ENCODE measurements around the gene IRAK1BP1.
"Not testable (repeated sequence)": the region's sequence is repeated elsewhere in the genome, so short reads cannot be mapped to it uniquely, and the experiment has no call there.

IRAK1BP1 gene

DNA sequence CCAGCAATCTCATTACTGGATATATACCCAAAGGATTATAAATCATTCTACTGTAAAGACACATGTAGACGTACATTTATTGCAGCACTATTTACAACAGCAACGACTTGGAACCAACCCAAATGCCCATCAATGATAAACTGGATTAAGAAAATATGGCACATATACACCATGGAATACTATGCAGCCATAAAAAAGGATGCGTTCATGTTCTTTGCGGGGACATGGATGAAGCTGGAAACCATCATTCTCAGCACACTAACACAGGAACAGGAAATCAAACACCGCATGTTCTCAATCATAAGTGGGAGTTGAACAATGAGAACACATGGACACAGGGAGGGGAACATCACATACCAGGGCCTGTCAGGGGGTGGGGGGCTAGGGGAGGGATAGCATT, 22.6 kb downstream of the IRAK1BP1 start:
- H3K9ac ChIP-seq (ENCODE audit: low read depth, low read length); H3K9me3 ChIP-seq (ENCODE audit: insufficient read depth, low read depth, low read length); H3K27me3 ChIP-seq (ENCODE audit: insufficient read depth, low read length); H3K27ac ChIP-seq (ENCODE audit: low read depth, low read length); H3K4me3 ChIP-seq (ENCODE audit: low read length); H3K36me3 ChIP-seq (ENCODE audit: insufficient read depth, low read length); H3K4me1 ChIP-seq (ENCODE audit: insufficient read depth, low read length): not testable (repeated sequence)
- WGBS, result 95% methylated on average over 5 of the region's 5 CpGs

DNA sequence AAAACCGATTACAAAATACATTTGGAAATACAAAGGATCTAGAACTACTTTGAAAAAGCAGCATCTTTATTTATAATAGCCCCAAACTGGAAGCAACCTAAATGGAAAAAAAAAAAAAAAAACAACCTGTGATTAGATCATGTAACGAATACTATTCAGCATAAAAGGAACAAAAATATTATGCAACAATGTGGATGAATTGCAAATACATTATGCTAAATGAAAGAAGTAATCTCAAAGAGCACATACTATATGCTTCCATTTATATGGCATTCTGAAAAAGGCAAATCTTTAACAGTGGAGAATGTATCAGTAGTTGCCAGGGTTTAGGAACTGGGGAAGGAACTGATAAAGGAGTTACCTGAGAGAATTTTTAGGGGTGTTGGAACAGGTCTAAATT, 28.9 kb downstream of the IRAK1BP1 start:
- no peak overlapping the region for H3K4me3 ChIP-seq (ENCODE audit: low read length)
- no peaks in the 10 kb centered on the region for H3K4me1 ChIP-seq (ENCODE audit: insufficient read depth, low read length)
- H3K27me3 ChIP-seq (ENCODE audit: insufficient read depth, low read length), result no peaks in the 10 kb centered on the region
- no peaks in the 10 kb centered on the region for H3K9me3 ChIP-seq (ENCODE audit: insufficient read depth, low read depth, low read length)
- no peak overlapping the region for H3K9ac ChIP-seq (ENCODE audit: low read depth, low read length)
- no peak overlapping the region for H3K27ac ChIP-seq (ENCODE audit: low read depth, low read length)
- WGBS, result 90% methylated on average over 1 of the region's 2 CpGs
- no peaks in the 10 kb centered on the region for H3K36me3 ChIP-seq (ENCODE audit: insufficient read depth, low read length)

DNA sequence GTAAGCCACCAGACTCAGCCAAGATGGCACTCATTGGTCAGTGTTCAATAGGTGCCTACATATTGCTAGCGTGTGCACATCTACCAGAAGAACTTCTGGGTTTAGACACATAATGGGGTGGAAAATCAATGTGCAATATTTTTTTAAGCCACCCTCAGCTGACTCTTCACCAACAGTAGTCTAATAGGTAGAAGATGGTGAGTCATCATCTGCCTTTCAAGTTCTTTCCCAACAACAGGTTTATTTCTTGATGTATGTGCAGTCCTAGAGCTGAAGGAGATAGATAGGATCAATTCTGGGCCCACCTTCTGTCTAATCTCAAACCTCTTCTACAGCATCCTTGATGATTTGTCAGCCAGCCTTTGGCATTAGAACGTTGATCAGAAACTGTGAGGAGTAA, 41.3 kb downstream of the IRAK1BP1 start:
- H3K9ac ChIP-seq (ENCODE audit: low read depth, low read length), result no peak overlapping the region
- H3K27me3 ChIP-seq (ENCODE audit: insufficient read depth, low read length), result peaks cover 23% of the 10 kb centered on the region
- H3K36me3 ChIP-seq (ENCODE audit: insufficient read depth, low read length), result peaks cover 4% of the 10 kb centered on the region; the same call in 1 of the 2 replicates
- no peaks in the 10 kb centered on the region for H3K4me1 ChIP-seq (ENCODE audit: insufficient read depth, low read length)
- H3K27ac ChIP-seq (ENCODE audit: low read depth, low read length), result no peak overlapping the region
- no peaks in the 10 kb centered on the region for H3K9me3 ChIP-seq (ENCODE audit: insufficient read depth, low read depth, low read length)
- 97% methylated on average over 2 of the region's 2 CpGs for WGBS
- H3K4me3 ChIP-seq (ENCODE audit: low read length), result no peak overlapping the region

DNA sequence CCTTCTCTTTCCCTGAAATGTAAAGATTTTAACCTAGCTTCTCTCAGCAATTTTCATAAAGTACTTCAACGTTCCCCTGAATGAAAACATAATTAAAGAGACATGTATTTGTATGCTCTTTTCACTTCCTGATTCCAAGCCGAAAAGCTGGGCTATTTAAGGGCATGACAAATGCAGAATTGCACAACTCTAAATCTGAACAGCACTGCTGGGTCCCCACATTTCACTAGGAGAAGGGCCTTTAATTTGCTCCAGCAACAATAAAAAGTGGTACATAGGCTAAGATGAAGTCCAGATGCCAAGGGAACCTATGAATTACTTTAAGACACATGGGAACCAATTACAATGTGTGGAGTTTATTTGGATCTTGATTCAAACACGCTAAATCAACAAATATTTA, 42.0 kb downstream of the IRAK1BP1 start:
- Histone ChIP-seq H3K9ac (ENCODE audit: low read depth, low read length) (no peak overlapping the region), H3K4me1 (ENCODE audit: insufficient read depth, low read length) (no peaks in the 10 kb centered on the region), H3K27me3 (ENCODE audit: insufficient read depth, low read length) (peaks cover 23% of the 10 kb centered on the region), H3K9me3 (ENCODE audit: insufficient read depth, low read depth, low read length) (no peaks in the 10 kb centered on the region), H3K36me3 (ENCODE audit: insufficient read depth, low read length) (no peaks in the 10 kb centered on the region), H3K27ac (ENCODE audit: low read depth, low read length) (no peak overlapping the region), H3K4me3 (ENCODE audit: low read length) (no peak overlapping the region)
- WGBS, result 89% methylated on average over 1 of the region's 3 CpGs

DNA sequence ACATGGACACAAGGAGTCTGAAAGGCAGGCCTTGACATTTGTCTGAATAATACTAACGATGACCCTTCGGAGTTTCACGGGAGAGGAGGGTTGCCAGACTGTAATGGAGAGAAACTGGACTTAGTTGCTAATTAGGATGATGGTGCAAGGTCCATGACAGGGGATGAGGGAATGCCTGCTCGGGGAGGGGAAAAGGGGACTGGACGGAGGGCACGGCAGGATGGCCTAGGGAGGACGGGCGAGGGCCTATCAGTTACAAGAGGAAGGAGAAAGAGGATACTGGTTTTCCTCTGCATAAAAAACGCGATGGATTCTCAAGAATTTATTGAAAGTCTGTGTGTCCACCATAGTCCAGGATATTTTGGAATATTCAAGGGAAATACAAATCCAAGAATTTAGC, 42.7 kb downstream of the IRAK1BP1 start:
- Histone ChIP-seq H3K27me3 (ENCODE audit: insufficient read depth, low read length) (peaks cover 23% of the 10 kb centered on the region), H3K4me1 (ENCODE audit: insufficient read depth, low read length) (no peaks in the 10 kb centered on the region), H3K36me3 (ENCODE audit: insufficient read depth, low read length) (no peaks in the 10 kb centered on the region), H3K9ac (ENCODE audit: low read depth, low read length) (0 out of 2 replicates have a peak overlapping the region, but pooled peaks have one; percentile 28), H3K9me3 (ENCODE audit: insufficient read depth, low read depth, low read length) (no peaks in the 10 kb centered on the region), H3K27ac (ENCODE audit: low read depth, low read length) (no peak overlapping the region), H3K4me3 (ENCODE audit: low read length) (peak overlapping the region; percentile 66)
- 82% methylated on average over 10 of the region's 10 CpGs for WGBS

DNA sequence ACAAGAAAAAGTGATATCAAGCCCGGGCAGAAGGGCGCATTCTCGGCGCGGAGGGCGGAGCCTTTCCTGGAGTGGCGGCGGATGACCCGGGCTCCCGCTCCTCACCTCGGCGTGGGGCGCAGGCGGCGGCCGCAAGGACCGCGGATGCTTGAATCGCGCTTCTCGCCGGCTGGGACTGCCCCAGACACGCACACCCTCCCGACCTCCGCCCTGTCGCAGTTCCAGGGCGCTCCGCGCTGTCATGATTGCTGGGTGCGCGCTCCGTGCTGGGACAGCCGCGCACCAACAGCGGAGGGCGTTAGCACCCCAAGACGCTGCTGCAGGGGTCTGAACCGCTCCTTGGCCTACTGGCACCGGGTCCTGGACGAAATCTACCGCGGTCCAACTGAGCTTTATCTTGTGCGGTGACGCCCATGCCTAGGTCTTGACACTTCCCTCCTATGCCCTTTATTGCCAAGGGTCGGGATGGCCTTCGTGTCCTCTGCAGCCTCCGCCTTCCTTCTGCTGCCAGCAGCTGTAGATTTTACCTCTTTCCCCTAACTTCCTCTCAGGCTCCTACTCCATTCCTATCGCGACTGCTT, 43.3 kb downstream of the IRAK1BP1 start:
- no peaks in the 10 kb centered on the region for H3K9me3 ChIP-seq (ENCODE audit: insufficient read depth, low read depth, low read length)
- no peak overlapping the region for H3K27ac ChIP-seq (ENCODE audit: low read depth, low read length)
- H3K27me3 ChIP-seq (ENCODE audit: insufficient read depth, low read length), result peaks cover 23% of the 10 kb centered on the region
- H3K9ac ChIP-seq (ENCODE audit: low read depth, low read length), result peak overlapping the region; percentile 28; the same call in 1 of the 2 replicates
- peak overlapping the region; percentile 66 for H3K4me3 ChIP-seq (ENCODE audit: low read length)
- H3K36me3 ChIP-seq (ENCODE audit: insufficient read depth, low read length), result no peaks in the 10 kb centered on the region
- no peaks in the 10 kb centered on the region for H3K4me1 ChIP-seq (ENCODE audit: insufficient read depth, low read length)
- WGBS, result 3% methylated on average over 49 of the region's 49 CpGs

DNA sequence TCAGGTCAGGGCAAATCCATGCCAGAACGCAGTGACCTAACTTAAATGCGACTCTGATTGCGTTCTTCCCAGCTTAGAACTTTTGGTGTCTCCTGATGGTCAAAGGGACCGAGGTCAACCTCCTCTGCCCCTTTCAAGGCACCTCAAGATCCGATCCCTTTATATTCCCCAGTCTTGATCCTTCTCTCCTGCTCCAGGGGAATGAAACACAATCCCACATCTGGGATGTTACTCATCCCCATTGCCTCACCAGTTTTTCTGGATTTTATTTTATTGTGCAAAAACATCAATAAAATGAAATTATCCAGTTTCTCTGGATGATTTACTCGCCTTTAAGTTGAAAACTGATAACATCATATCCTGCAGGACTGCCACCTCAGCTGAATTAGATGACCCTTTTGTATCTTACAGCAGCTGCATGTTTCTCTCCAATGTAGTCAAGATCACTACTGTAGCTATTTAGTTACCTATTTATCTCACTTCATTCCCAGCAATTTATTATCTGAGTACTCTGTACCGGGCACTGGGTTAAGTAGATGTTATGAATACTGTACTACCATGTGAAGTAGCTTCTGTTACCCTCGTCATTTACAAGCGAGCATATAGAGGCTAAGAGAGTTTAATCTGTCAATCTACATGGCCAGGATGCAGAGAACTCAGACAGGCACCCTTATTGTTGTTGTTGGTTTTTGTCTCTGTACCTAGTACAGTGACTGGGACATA, 44.0 kb downstream of the IRAK1BP1 start:
- Histone ChIP-seq H3K4me1 (ENCODE audit: insufficient read depth, low read length) (no peaks in the 10 kb centered on the region), H3K27ac (ENCODE audit: low read depth, low read length) (no peak overlapping the region), H3K4me3 (ENCODE audit: low read length) (peak overlapping the region; percentile 66), H3K9me3 (ENCODE audit: insufficient read depth, low read depth, low read length) (no peaks in the 10 kb centered on the region), H3K9ac (ENCODE audit: low read depth, low read length) (no peak overlapping the region), H3K36me3 (ENCODE audit: insufficient read depth, low read length) (no peaks in the 10 kb centered on the region), H3K27me3 (ENCODE audit: insufficient read depth, low read length) (peaks cover 23% of the 10 kb centered on the region)
- WGBS, result 80% methylated on average over 9 of the region's 9 CpGs

DNA sequence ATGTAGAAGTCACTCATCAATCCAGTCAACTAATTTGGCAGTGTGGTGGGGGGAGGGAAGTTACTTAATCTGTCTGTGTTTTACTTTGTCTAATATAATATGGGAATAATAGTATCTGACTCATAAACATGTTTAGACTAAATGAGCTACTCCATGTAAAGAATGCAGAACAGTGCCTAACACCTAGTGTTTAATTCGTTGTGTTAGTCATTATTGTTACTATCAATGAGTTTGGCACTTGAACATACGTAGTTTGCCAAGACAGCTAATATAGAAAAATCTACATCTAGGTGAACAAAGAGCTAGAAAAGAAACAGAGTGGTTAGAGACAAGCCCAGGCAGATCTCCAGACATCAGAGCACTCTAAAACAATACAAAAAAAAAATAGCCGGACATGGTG, 49.1 kb downstream of the IRAK1BP1 start:
- WGBS, result 92% methylated on average over 3 of the region's 3 CpGs

DNA sequence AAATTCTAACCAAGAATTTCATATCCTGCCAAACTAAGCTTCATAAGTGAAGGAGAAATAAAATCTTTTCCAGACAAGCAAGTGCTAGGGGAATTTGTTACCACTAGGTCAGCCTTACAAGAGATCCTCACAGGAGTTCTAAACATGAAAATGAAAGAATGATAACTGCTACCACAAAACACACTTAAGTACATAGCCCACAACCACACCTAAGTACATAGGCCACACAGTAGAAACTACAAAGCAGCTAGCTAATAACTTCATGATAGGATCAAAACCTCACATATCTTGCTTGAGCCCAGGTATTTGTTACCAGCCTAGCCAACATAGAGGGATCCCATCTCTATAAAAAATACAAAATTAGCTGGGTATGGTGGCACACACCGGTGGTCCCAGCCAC, 50.4 kb downstream of the IRAK1BP1 start:
- Histone ChIP-seq H3K4me1 (ENCODE audit: insufficient read depth, low read length) (no peaks in the 10 kb centered on the region), H3K9me3 (ENCODE audit: insufficient read depth, low read depth, low read length) (peaks cover 14% of the 10 kb centered on the region; the same call in 1 of the 2 replicates), H3K4me3 (ENCODE audit: low read length) (no peak overlapping the region), H3K36me3 (ENCODE audit: insufficient read depth, low read length) (no peaks in the 10 kb centered on the region), H3K9ac (ENCODE audit: low read depth, low read length) (no peak overlapping the region), H3K27me3 (ENCODE audit: insufficient read depth, low read length) (no peaks in the 10 kb centered on the region), H3K27ac (ENCODE audit: low read depth, low read length) (no peak overlapping the region)
- WGBS, result 100% methylated on average over 1 of the region's 1 CpG

More for the DNA sequence above, 49.1 kb downstream of the IRAK1BP1 start:
- H3K27me3 ChIP-seq (ENCODE audit: insufficient read depth, low read length), result peaks cover 8% of the 10 kb centered on the region
- H3K9ac ChIP-seq (ENCODE audit: low read depth, low read length), result no peak overlapping the region
- H3K36me3 ChIP-seq (ENCODE audit: insufficient read depth, low read length), result no peaks in the 10 kb centered on the region
- H3K4me3 ChIP-seq (ENCODE audit: low read length), result no peak overlapping the region
- no peaks in the 10 kb centered on the region for H3K4me1 ChIP-seq (ENCODE audit: insufficient read depth, low read length)
- peaks cover 11% of the 10 kb centered on the region; the same call in 1 of the 2 replicates for H3K9me3 ChIP-seq (ENCODE audit: insufficient read depth, low read depth, low read length)
- H3K27ac ChIP-seq (ENCODE audit: low read depth, low read length), result no peak overlapping the region

DNA sequence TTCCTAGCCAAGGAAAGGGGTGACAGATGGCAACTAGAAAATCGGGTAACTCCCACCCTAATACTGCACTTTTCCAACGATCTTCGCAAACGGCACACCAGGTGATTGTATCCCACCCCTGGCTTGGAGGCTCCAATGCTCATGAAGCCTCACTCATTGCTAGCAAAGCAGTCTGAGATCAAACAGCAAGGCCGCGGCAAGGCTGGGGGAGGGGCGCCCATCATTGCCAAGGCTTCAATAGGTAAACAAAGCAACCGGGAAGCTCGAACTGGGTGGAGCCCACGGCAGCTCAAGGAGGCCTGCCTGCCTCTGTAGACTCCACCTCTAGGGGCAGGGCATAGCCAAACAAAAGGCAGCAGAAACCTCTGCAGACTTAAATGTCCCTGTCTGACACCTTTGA, 53.8 kb downstream of the IRAK1BP1 start:
- peaks cover 14% of the 10 kb centered on the region; the same call in 1 of the 2 replicates for H3K9me3 ChIP-seq (ENCODE audit: insufficient read depth, low read depth, low read length)
- not testable (repeated sequence) for H3K4me1 ChIP-seq (ENCODE audit: insufficient read depth, low read length); H3K27ac ChIP-seq (ENCODE audit: low read depth, low read length); H3K36me3 ChIP-seq (ENCODE audit: insufficient read depth, low read length); H3K27me3 ChIP-seq (ENCODE audit: insufficient read depth, low read length); H3K4me3 ChIP-seq (ENCODE audit: low read length); H3K9ac ChIP-seq (ENCODE audit: low read depth, low read length)
- WGBS, result 91% methylated on average over 10 of the region's 10 CpGs

DNA sequence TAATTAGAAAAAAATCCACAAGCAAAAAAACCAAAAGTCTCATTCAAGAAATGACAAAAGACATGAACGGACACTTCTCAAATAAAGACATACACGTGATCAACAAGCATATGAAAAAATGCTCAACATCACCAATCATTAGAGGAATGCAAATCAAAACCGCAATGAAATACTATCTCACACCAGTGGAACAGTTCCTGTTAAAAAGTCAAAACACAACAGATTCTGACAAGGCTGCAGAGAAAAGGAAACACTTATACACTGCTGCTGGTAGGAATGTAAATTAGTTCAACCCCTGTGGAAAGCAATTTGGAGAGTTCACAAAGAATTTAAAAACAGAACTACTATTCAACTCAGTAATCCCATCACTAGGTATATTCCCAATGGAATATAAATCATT, 58.0 kb downstream of the IRAK1BP1 start:
- H3K9me3 ChIP-seq (ENCODE audit: insufficient read depth, low read depth, low read length), result peaks cover 5% of the 10 kb centered on the region; the same call in 1 of the 2 replicates
- no peak overlapping the region for H3K27ac ChIP-seq (ENCODE audit: low read depth, low read length)
- H3K27me3 ChIP-seq (ENCODE audit: insufficient read depth, low read length), result no peaks in the 10 kb centered on the region
- H3K36me3 ChIP-seq (ENCODE audit: insufficient read depth, low read length), result no peaks in the 10 kb centered on the region
- H3K4me1 ChIP-seq (ENCODE audit: insufficient read depth, low read length), result no peaks in the 10 kb centered on the region
- H3K4me3 ChIP-seq (ENCODE audit: low read length), result no peak overlapping the region
- H3K9ac ChIP-seq (ENCODE audit: low read depth, low read length), result no peak overlapping the region
- 95% methylated on average over 3 of the region's 3 CpGs for WGBS

Data from HUES64 (cell line).